Measurements from ENCODE around the gene ICAM4. TPM values are rescaled to one million over a fixed set of nuclear protein-coding genes. Genes with fewer than 3 reads are reported as not detected.

Gene ICAM4
- total and polyA plus RNA-seq, 9 of the 15 experiments (the other 6 are each of a cell fraction or from before 2014, with no cell fraction given): 14.1 to 86.1 (median 29.6) TPM

DNA sequence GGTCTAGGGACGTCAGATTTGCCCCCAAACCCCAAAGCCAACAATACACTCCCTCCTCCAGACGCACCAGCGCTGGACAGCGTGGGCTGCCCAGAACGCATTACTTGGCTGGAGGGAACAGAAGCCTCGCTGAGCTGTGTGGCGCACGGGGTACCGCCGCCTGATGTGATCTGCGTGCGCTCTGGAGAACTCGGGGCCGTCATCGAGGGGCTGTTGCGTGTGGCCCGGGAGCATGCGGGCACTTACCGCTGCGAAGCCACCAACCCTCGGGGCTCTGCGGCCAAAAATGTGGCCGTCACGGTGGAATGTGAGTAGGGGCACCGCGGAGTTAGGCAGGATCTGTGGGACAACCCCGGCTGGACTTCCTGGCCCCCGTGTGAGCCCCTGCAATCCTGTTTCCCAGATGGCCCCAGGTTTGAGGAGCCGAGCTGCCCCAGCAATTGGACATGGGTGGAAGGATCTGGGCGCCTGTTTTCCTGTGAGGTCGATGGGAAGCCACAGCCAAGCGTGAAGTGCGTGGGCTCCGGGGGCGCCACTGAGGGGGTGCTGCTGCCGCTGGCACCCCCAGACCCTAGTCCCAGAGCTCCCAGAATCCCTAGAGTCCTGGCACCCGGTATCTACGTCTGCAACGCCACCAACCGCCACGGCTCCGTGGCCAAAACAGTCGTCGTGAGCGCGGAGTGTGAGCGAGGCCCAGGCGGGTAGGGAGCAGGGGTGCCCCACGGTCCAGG is 7.0 kb downstream of the ICAM4 start (continued):
- TF ChIP-seq, protein P1, sequence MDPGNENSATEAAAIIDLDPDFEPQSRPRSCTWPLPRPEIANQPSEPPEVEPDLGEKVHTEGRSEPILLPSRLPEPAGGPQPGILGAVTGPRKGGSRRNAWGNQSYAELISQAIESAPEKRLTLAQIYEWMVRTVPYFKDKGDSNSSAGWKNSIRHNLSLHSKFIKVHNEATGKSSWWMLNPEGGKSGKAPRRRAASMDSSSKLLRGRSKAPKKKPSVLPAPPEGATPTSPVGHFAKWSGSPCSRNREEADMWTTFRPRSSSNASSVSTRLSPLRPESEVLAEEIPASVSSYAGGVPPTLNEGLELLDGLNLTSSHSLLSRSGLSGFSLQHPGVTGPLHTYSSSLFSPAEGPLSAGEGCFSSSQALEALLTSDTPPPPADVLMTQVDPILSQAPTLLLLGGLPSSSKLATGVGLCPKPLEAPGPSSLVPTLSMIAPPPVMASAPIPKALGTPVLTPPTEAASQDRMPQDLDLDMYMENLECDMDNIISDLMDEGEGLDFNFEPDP (CRISPR knock-in tag; IDR thresholded peaks at IDR 0.05): 0 out of 2 replicates have a peak, but pooled peaks have one; percentile 56
- TF ChIP-seq ZNF274 (IDR thresholded peaks at IDR 0.05; ENCODE audit: borderline replicate concordance, low read depth, low read length) (0 out of 2 replicates have a peak, but pooled peaks have one; percentile 16), MEIS2 (IDR thresholded peaks at IDR 0.05; ENCODE audit: partially characterized antibody) (no peak), SMAD4 (CRISPR knock-in tag; conservative IDR thresholded peaks at IDR 0.05) (0 out of 2 replicates have a peak, but pooled peaks have one; percentile 2), HMGN3 (IDR thresholded peaks at IDR 0.05; ENCODE audit: borderline replicate concordance, extremely low read depth, insufficient read length, low read depth, low read length) (peak; percentile 28), POLR2AphosphoS2 (IDR thresholded peaks at IDR 0.05; ENCODE audit: low read length) (0 out of 2 replicates have a peak, but pooled peaks have one; percentile 12), RBFOX2 (IDR thresholded peaks at IDR 0.05; ENCODE audit: low read depth, low read length) (peak; percentile 61), CCNT2 (IDR thresholded peaks at IDR 0.05; ENCODE audit: borderline replicate concordance, extremely low read depth, insufficient read length, low read depth, low read length) (peak; percentile 28), TEAD2 (tag; IDR thresholded peaks at IDR 0.05) (no peak), RUNX1 (IDR thresholded peaks at IDR 0.05; ENCODE audit: low read depth) (no peak), POLR2G (IDR thresholded peaks at IDR 0.05; ENCODE audit: low read depth, low read length) (peak; percentile 63)
- TF ChIP-seq, protein P2, sequence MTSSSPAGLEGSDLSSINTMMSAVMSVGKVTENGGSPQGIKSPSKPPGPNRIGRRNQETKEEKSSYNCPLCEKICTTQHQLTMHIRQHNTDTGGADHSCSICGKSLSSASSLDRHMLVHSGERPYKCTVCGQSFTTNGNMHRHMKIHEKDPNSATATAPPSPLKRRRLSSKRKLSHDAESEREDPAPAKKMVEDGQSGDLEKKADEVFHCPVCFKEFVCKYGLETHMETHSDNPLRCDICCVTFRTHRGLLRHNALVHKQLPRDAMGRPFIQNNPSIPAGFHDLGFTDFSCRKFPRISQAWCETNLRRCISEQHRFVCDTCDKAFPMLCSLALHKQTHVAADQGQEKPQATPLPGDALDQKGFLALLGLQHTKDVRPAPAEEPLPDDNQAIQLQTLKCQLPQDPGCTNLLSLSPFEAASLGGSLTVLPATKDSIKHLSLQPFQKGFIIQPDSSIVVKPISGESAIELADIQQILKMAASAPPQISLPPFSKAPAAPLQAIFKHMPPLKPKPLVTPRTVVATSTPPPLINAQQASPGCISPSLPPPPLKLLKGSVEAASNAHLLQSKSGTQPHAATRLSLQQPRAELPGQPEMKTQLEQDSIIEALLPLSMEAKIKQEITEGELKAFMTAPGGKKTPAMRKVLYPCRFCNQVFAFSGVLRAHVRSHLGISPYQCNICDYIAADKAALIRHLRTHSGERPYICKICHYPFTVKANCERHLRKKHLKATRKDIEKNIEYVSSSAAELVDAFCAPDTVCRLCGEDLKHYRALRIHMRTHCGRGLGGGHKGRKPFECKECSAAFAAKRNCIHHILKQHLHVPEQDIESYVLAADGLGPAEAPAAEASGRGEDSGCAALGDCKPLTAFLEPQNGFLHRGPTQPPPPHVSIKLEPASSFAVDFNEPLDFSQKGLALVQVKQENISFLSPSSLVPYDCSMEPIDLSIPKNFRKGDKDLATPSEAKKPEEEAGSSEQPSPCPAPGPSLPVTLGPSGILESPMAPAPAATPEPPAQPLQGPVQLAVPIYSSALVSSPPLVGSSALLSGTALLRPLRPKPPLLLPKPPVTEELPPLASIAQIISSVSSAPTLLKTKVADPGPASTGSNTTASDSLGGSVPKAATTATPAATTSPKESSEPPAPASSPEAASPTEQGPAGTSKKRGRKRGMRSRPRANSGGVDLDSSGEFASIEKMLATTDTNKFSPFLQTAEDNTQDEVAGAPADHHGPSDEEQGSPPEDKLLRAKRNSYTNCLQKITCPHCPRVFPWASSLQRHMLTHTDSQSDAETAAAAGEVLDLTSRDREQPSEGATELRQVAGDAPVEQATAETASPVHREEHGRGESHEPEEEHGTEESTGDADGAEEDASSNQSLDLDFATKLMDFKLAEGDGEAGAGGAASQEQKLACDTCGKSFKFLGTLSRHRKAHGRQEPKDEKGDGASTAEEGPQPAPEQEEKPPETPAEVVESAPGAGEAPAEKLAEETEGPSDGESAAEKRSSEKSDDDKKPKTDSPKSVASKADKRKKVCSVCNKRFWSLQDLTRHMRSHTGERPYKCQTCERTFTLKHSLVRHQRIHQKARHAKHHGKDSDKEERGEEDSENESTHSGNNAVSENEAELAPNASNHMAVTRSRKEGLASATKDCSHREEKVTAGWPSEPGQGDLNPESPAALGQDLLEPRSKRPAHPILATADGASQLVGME (CRISPR knock-in tag; IDR thresholded peaks at IDR 0.05): no peak
